ENCODE data around the gene FRMD4A.
A peak's percentile ranks its signal among the peaks of the same experiment; 100 is the strongest.

The FRMD4A gene

DNA sequence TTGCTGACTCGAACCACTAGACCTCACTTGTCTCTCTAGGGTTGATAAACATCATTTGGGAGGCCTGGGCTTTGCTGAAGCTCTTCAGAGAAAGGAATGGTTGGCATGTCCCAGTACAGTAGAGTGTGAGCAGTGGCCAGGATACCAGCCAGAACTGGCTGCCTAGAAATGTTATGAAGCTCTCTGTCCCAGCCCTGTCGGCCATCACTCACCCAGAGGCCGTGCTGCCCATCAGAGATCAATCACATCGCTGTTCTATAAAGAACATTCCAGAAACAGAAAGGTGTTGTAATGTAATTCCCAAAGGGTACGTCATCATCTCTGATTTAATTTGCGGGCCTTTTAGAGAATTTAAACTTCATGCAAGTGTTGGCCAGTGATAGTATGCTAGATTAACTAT is 632.5 kb downstream of the FRMD4A start:
- H3K4me1 Mint-ChIP-seq, result peaks cover 26% of the 10 kb centered on the region
- H3K36me3 Mint-ChIP-seq (ENCODE audit: low read depth), result peaks cover 84% of the 10 kb centered on the region
- no peaks in the 10 kb centered on the region for H3K9me3 Mint-ChIP-seq
- H3K27ac Mint-ChIP-seq, result no peak overlapping the region
- no peaks in the 10 kb centered on the region for H3K27me3 Mint-ChIP-seq (ENCODE audit: low read depth)
- no peak overlapping the region for H3K4me3 Mint-ChIP-seq
- TF ChIP-seq, protein P1, sequence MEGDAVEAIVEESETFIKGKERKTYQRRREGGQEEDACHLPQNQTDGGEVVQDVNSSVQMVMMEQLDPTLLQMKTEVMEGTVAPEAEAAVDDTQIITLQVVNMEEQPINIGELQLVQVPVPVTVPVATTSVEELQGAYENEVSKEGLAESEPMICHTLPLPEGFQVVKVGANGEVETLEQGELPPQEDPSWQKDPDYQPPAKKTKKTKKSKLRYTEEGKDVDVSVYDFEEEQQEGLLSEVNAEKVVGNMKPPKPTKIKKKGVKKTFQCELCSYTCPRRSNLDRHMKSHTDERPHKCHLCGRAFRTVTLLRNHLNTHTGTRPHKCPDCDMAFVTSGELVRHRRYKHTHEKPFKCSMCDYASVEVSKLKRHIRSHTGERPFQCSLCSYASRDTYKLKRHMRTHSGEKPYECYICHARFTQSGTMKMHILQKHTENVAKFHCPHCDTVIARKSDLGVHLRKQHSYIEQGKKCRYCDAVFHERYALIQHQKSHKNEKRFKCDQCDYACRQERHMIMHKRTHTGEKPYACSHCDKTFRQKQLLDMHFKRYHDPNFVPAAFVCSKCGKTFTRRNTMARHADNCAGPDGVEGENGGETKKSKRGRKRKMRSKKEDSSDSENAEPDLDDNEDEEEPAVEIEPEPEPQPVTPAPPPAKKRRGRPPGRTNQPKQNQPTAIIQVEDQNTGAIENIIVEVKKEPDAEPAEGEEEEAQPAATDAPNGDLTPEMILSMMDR (IDR thresholded peaks at IDR 0.05; ENCODE audit: unreplicated experiment in 3 of 3), result no peak

DNA sequence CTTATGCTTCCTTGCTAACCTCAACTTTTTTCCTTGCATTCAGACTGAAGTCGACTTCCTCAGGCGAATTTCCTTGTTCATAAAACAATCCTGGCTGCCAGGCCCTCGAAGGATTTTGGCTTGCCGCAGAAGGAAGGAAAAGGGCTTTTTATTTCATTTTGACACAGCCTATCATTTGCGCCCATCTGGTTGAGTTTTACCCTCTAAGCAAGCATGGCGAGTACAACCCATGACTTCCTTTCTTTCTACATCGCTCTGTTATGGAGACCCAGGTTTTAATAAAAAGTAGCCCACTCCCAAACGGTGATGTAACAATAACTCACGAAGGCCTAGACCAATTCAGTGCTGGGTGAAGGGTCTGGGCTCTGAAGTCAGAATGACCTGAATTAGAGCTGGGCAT is 634.7 kb downstream of the FRMD4A start:
- Mint-ChIP-seq H3K9me3 (no peaks in the 10 kb centered on the region), H3K27me3 (ENCODE audit: low read depth) (peaks cover 3% of the 10 kb centered on the region), H3K4me1 (peaks cover 10% of the 10 kb centered on the region), H3K27ac (no peak overlapping the region), H3K36me3 (ENCODE audit: low read depth) (peaks cover 87% of the 10 kb centered on the region), H3K4me3 (no peak overlapping the region)
- TF ChIP-seq, protein P1 (IDR thresholded peaks at IDR 0.05; ENCODE audit: unreplicated experiment in 3 of 3), result no peak

DNA sequence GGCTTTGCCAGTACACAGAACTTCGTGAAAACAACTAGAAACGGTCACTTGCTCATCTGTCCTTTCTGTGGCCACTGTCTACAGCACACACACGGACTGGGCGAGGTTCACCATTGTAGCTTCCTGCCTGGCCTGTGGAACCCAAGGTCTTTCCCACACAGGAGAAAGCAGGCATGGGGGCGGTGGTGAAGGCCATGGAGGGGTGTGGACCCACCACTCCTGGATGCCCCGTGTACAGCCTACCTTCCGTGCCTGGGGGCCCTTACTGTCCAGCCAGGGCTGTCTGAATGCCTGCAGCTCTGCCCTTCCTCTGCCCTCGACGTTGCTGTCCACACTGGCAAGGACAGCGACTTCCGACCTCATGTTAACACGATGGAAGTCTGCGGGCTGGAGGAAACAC is 635.1 kb downstream of the FRMD4A start:
- H3K27me3 Mint-ChIP-seq (ENCODE audit: low read depth), result peaks cover 3% of the 10 kb centered on the region
- H3K4me3 Mint-ChIP-seq, result no peak overlapping the region
- TF ChIP-seq, protein P1 (IDR thresholded peaks at IDR 0.05; ENCODE audit: unreplicated experiment in 3 of 3), result no peak
- peaks cover 88% of the 10 kb centered on the region for H3K36me3 Mint-ChIP-seq (ENCODE audit: low read depth)
- no peaks in the 10 kb centered on the region for H3K9me3 Mint-ChIP-seq
- H3K4me1 Mint-ChIP-seq, result peaks cover 10% of the 10 kb centered on the region
- no peak overlapping the region for H3K27ac Mint-ChIP-seq

DNA sequence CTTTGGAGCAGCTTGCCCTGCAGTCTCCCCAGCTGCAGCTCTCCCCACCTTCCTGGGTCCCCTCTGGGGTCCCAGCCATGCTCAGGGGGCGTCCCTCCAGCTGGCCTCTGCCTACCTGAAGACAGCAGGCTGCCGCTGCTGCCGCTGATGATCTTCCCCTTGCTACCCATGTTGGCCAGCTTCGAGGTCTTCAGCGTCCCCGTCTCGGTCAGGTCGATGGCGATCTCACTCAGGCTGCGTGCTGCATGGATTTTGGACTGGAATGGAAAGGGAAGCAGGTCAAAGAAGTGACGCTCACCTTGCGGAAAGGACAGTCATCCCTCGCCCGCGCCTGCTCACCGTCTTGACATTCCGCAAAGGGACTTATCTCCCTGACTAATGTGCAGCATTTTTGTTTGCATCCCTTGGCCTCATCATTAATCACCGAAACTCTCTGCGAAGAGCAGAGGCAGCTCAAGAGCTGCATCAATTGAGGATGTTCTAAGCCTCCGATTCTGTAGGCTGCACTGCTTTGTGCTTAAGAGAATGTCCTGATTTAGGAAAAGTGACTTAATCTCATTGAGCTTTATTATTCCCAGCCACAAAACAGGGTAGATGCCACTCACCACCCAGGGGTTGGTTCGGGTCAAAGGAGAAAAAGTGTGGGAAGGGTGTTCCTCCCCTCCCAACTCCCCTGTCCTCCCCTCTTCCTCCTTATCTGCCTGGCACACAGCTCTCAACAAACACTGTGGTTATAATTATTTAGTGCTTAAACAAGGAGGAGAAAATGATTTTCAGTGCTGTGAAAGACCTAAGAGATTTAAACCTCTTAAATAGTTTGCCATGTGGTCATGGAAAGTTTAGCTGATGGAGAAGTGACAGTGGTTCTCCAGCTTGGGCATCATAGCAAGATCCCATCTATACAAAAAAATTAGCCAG is 636.7 kb downstream of the FRMD4A start:
- H3K9me3 Mint-ChIP-seq, result no peaks in the 10 kb centered on the region
- TF ChIP-seq, protein P1 (IDR thresholded peaks at IDR 0.05; ENCODE audit: unreplicated experiment in 3 of 3), result no peak
- H3K27ac Mint-ChIP-seq, result no peak overlapping the region
- peaks cover 85% of the 10 kb centered on the region for H3K36me3 Mint-ChIP-seq (ENCODE audit: low read depth)
- peaks cover 3% of the 10 kb centered on the region for H3K27me3 Mint-ChIP-seq (ENCODE audit: low read depth)
- H3K4me3 Mint-ChIP-seq, result no peak overlapping the region
- H3K4me1 Mint-ChIP-seq, result peaks cover 5% of the 10 kb centered on the region

DNA sequence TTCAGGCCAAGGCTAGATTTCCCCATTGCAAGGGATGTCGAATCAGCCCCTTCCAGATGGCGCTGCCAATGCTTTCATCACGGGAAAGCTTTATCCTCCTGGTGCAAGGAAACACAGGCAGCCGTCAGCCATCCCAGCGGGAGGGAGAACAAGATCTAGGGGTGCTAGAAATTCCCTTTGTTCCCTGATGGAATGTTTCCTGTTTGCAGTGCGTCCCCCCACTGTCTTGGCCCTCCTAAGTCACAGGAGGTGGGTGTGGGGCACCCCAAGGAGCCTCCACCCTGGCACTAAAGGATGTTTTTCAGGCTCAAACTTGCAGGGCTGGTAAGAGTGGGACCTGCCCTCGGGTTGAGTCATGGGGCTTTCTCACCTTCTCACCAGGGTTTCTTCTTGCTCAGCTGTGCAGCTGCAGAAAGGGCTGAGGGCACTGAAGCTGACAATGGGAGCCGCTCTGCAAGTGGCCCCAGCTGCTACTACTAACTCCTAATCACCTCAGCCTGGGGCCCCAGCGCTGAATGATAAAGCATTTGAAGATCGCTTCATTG is 640.4 kb downstream of the FRMD4A start:
- Mint-ChIP-seq H3K4me1 (peaks cover 22% of the 10 kb centered on the region), H3K36me3 (ENCODE audit: low read depth) (peaks cover 86% of the 10 kb centered on the region), H3K27me3 (ENCODE audit: low read depth) (peaks cover 3% of the 10 kb centered on the region), H3K4me3 (no peak overlapping the region), H3K9me3 (no peaks in the 10 kb centered on the region), H3K27ac (peak overlapping the region in 1 of 3 experiments; percentile 16)
- TF ChIP-seq, protein P1 (IDR thresholded peaks at IDR 0.05; ENCODE audit: unreplicated experiment in 3 of 3), result no peak

Measured in nephron (organoid).